Vagina (tissue), 2 donors: ENCODE data around the gene KRTAP10-12.

Experiments
- POLR2AphosphoS5 ChIP-seq, 2 donors: sonication (generic); formaldehyde crosslinking; IDR thresholded peaks; one replicate each; pipeline ENCODE4 v1.9.0; 2017; ENCODE audit warnings: antibody characterized with exemption in 2 of 2, mild to moderate bottlenecking in 2 of 2, low read depth in 1 of 2; ENCODE audit not compliant: insufficient read depth in 1 of 2
- TF ChIP-seq, protein P1 (sequence below), 3 experiments: fragments of 450-650 bp in 2 of 3; fragments of 200-600 bp in 1 of 3; sonication (generic) in 1 of 3; IDR thresholded peaks; one replicate each; pipeline ENCODE4 v1.5.1; 2017 to 2019; ENCODE audit warnings: antibody characterized with exemption in 3 of 3, mild to moderate bottlenecking in 2 of 3, moderate library complexity in 2 of 3

DNA sequence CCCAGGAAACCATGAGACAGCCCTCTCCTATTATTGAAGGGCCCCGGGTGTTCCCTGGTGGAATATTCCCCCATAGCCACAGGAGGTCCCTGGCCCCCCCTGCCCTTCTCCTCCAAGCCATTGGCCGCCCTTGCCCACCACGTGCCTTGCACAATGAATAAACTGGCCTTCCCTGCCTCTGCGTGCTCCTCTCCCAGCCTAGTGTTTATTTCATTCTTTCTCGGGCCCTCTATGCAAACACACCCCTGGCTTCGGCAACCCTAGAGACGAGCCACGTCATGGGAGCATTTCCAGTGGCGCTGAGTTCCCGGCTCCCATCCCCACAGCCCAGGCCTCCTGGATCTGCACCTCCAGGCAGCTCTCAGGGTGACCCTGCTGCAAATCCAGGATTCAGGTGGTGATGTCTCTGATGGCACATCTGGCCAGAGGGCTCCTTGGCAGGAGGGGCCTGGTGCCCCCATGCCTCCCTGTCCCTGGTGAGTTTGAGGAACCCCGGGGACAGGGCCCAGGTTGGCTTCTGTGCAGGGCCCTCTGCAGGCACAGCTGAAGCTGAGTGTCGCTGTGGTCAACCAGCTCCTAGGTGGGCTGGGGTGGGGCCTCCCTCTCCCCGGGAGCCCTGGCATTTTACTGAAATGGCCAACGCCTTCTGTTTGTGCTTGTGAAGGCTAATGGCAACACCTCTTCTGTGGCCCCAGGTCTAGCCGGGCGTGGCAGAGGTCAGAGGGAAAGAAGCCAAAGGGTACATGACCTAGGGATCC lies 6.2 kb downstream of the KRTAP10-12 start:
- TF ChIP-seq, protein P1, sequence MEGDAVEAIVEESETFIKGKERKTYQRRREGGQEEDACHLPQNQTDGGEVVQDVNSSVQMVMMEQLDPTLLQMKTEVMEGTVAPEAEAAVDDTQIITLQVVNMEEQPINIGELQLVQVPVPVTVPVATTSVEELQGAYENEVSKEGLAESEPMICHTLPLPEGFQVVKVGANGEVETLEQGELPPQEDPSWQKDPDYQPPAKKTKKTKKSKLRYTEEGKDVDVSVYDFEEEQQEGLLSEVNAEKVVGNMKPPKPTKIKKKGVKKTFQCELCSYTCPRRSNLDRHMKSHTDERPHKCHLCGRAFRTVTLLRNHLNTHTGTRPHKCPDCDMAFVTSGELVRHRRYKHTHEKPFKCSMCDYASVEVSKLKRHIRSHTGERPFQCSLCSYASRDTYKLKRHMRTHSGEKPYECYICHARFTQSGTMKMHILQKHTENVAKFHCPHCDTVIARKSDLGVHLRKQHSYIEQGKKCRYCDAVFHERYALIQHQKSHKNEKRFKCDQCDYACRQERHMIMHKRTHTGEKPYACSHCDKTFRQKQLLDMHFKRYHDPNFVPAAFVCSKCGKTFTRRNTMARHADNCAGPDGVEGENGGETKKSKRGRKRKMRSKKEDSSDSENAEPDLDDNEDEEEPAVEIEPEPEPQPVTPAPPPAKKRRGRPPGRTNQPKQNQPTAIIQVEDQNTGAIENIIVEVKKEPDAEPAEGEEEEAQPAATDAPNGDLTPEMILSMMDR (IDR thresholded peaks at IDR 0.05): no peak
- TF ChIP-seq POLR2AphosphoS5 (IDR thresholded peaks at IDR 0.05; ENCODE audit: insufficient read depth in 1 of 2, low read depth in 1 of 2): no peak
